WERI-Rb-1 (cell line): ENCODE results near the gene MTF1.

Experiments used
- DNase-seq: peaks from one replicate; pipeline ENCODE4 v3.0.0-alpha.2; 2020
- H3K27ac ChIP-seq: fragments of 250-450 bp; sonication (Bioruptor Pico); 2 replicates; pipeline ENCODE4 v1.5.1; 2020; ENCODE audit warnings: mild to moderate bottlenecking, moderate library complexity
- H3K27me3 ChIP-seq: fragments of 250-450 bp; sonication (Bioruptor Pico); 2 replicates; pipeline ENCODE4 v1.5.1; 2021; ENCODE audit warnings: mild to moderate bottlenecking, low read depth, moderate library complexity; ENCODE audit not compliant: insufficient read depth, severe bottlenecking
- H3K36me3 ChIP-seq: fragments of 250-450 bp; sonication (Bioruptor Pico); 2 replicates; pipeline ENCODE4 v1.5.1; 2020; ENCODE audit warnings: mild to moderate bottlenecking, moderate library complexity
- H3K4me3 ChIP-seq: 2 replicates; pipeline ENCODE4 v1.5.1; 2011; ENCODE audit warnings: low read depth, mild to moderate bottlenecking, control low read depth, low read length
- H3K9me3 ChIP-seq: fragments of 250-450 bp; sonication (Bioruptor Pico); 2 replicates; pipeline ENCODE4 v1.5.1; 2021; ENCODE audit warnings: mild to moderate bottlenecking, moderate library complexity; ENCODE audit not compliant: severe bottlenecking
- TF ChIP-seq, protein P1 (sequence below): IDR thresholded peaks from 2 replicates; pipeline ENCODE4 v1.5.1; 2011; ENCODE audit warnings: low read depth, mild to moderate bottlenecking, control low read depth, inconsistent platforms, low read length

MTF1 gene

DNA sequence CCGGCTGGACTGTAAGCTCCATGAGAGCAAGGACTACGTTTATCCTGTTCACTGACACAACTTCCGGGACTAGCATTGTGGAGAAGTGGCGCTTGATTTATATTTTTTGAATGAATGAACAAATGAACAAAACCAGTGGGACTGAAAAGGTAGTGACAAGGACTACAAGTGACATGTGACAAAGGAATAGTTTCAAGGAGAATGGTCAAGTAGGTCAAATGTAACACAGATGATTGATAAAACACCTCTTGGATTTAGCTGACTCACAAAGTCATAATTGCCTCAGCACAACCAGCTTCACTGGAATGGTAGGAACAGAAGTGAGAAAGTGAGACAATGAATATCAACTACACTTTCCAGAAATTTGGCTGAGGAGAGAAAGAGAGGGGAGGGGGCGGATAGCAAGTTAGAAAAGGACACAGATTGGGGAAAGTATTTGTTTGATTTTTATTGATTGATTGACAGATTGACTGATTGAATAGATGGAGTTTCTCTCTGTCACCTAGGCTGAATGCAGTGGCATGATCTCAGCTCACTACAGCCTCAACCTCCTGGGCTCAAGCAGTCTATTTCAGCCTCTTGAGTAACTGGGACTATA, 14.2 kb downstream of the MTF1 start:
- TF ChIP-seq, protein P1, sequence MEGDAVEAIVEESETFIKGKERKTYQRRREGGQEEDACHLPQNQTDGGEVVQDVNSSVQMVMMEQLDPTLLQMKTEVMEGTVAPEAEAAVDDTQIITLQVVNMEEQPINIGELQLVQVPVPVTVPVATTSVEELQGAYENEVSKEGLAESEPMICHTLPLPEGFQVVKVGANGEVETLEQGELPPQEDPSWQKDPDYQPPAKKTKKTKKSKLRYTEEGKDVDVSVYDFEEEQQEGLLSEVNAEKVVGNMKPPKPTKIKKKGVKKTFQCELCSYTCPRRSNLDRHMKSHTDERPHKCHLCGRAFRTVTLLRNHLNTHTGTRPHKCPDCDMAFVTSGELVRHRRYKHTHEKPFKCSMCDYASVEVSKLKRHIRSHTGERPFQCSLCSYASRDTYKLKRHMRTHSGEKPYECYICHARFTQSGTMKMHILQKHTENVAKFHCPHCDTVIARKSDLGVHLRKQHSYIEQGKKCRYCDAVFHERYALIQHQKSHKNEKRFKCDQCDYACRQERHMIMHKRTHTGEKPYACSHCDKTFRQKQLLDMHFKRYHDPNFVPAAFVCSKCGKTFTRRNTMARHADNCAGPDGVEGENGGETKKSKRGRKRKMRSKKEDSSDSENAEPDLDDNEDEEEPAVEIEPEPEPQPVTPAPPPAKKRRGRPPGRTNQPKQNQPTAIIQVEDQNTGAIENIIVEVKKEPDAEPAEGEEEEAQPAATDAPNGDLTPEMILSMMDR: no peak
- DNase-seq: no peak
- Histone ChIP-seq H3K36me3 (peaks cover 6% of the 10 kb centered on the region), H3K27ac (no peak overlapping the region), H3K27me3 (no peaks in the 10 kb centered on the region), H3K4me3 (no peak overlapping the region), H3K9me3 (no peaks in the 10 kb centered on the region)

DNA sequence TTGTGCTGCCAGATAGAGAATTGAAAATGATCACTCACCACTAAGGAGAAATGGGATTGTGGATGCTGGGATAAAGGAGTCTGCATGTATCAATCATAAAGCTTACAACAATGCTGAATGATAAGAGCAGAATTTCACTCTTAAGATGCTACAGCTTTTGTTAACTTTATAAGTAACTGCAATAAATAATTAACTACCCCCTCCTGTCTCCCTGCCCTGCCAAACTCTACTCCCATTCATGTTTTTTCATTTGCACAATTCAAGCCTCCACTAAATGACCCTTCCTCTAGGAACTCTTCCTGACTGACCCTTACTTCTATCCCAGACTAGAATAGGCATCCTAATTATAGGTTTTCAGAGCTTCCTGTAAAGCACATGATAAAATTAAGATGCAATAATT, 14.9 kb downstream of the MTF1 start:
- Histone ChIP-seq H3K4me3 (no peak overlapping the region), H3K27ac (no peak overlapping the region), H3K27me3 (no peaks in the 10 kb centered on the region), H3K9me3 (no peaks in the 10 kb centered on the region), H3K36me3 (peaks cover 11% of the 10 kb centered on the region)
- TF ChIP-seq, protein P1: no peak
- DNase-seq: no peak

DNA sequence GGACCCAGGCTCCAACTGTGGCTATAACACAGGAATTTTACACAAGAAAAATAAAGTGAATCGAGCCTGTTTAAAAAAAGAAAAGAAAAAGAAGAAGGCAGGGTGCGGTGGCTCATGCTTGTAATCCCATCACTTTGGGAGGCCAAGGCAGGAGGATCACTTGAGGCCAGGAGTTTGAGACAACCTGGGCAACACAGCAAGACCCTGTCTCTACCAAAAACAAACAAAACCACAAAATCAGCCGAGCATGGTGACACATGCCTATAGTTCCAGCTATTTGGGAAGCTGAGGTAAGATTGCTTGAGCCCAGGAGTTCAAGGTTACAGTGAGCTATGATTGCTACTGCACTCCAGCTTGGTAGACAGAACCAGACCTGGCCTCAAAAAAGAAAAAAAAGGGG, 17.7 kb downstream of the MTF1 start:
- no peaks in the 10 kb centered on the region for H3K9me3 ChIP-seq
- no peak overlapping the region for H3K4me3 ChIP-seq
- H3K27me3 ChIP-seq: no peaks in the 10 kb centered on the region
- H3K36me3 ChIP-seq: peaks cover 32% of the 10 kb centered on the region
- H3K27ac ChIP-seq: no peak overlapping the region
- no peak for DNase-seq
- TF ChIP-seq, protein P1: no peak

DNA sequence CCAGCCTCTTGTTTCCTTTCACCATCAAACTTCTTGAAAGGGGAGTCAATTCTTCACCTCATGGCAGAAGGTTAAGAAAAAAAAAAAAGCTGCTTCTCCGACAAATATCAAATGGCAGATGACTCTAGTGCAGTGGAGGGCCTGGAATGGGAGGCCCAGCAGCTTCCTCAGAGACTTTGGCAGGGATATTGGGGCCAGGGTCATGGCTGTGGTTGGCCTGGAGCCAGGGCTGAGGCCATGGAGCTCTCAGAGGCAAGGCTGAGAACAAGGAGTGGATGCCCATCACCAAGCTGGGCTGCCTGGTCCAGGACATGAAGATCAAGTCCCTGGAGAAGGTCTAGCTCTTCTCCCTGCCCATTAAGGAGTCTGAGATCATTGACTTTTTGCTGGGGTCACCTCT, 18.7 kb downstream of the MTF1 start:
- Histone ChIP-seq H3K9me3 (no peaks in the 10 kb centered on the region), H3K27ac (no peak overlapping the region), H3K36me3 (peaks cover 41% of the 10 kb centered on the region), H3K4me3 (no peak overlapping the region), H3K27me3 (no peaks in the 10 kb centered on the region)
- TF ChIP-seq, protein P1: no peak
- DNase-seq: no peak

- no peak for DNase-seq
- no peak overlapping the region for H3K27ac ChIP-seq
- no peaks in the 10 kb centered on the region for H3K27me3 ChIP-seq
- no peak overlapping the region for H3K4me3 ChIP-seq
- TF ChIP-seq, protein P1: no peak
- H3K36me3 ChIP-seq: peaks cover 46% of the 10 kb centered on the region
- no peaks in the 10 kb centered on the region for H3K9me3 ChIP-seq
These were observed 19.7 kb downstream of the MTF1 start for GRCh38 chr1:37839676-37840075.

GRCh38 chr1:37836788-37837187, 22.6 kb downstream of the MTF1 start:
- H3K36me3 ChIP-seq: peaks cover 67% of the 10 kb centered on the region
- H3K27ac ChIP-seq: no peak overlapping the region
- H3K27me3 ChIP-seq: no peaks in the 10 kb centered on the region
- H3K9me3 ChIP-seq: no peaks in the 10 kb centered on the region
- TF ChIP-seq, protein P1: no peak
- DNase-seq: no peak
- no peak overlapping the region for H3K4me3 ChIP-seq
